AG09319 (cell line): ENCODE measurements around the gene DOHH.

Experiments used
- DNase-seq: peaks from one replicate; pipeline ENCODE4 v3.0.0-alpha.2; 2010; ENCODE audit warnings: low read depth; ENCODE audit errors: extremely low read depth
- TF ChIP-seq, protein P1 (sequence below): IDR thresholded peaks from 2 replicates; pipeline ENCODE4 v1.5.1; 2011; ENCODE audit warnings: low read depth, mild to moderate bottlenecking, inconsistent platforms, low read length, moderate library complexity

Gene DOHH, protein sequence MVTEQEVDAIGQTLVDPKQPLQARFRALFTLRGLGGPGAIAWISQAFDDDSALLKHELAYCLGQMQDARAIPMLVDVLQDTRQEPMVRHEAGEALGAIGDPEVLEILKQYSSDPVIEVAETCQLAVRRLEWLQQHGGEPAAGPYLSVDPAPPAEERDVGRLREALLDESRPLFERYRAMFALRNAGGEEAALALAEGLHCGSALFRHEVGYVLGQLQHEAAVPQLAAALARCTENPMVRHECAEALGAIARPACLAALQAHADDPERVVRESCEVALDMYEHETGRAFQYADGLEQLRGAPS

GRCh38 chr19:3500429-3501101 lies at the start of gene DOHH:
TSS of gene DOHH (minus strand) at chr19:3500674. CDS start at chr19:3496814, 3,860 bp downstream.
- TF ChIP-seq, protein P1, sequence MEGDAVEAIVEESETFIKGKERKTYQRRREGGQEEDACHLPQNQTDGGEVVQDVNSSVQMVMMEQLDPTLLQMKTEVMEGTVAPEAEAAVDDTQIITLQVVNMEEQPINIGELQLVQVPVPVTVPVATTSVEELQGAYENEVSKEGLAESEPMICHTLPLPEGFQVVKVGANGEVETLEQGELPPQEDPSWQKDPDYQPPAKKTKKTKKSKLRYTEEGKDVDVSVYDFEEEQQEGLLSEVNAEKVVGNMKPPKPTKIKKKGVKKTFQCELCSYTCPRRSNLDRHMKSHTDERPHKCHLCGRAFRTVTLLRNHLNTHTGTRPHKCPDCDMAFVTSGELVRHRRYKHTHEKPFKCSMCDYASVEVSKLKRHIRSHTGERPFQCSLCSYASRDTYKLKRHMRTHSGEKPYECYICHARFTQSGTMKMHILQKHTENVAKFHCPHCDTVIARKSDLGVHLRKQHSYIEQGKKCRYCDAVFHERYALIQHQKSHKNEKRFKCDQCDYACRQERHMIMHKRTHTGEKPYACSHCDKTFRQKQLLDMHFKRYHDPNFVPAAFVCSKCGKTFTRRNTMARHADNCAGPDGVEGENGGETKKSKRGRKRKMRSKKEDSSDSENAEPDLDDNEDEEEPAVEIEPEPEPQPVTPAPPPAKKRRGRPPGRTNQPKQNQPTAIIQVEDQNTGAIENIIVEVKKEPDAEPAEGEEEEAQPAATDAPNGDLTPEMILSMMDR, result no peak

GRCh38 chr19:3549816-3550215 lies 49.3 kb upstream of the DOHH start:
- no peak for DNase-seq
- TF ChIP-seq, protein P1, result no peak

More at GRCh38 chr19:3500429-3501101, at the start of gene DOHH:
- peak; percentile 91 for DNase-seq

GRCh38 chr19:3548606-3549005 lies 48.1 kb upstream of the DOHH start:
- TF ChIP-seq, protein P1, result no peak
- DNase-seq, result no peak

DNA sequence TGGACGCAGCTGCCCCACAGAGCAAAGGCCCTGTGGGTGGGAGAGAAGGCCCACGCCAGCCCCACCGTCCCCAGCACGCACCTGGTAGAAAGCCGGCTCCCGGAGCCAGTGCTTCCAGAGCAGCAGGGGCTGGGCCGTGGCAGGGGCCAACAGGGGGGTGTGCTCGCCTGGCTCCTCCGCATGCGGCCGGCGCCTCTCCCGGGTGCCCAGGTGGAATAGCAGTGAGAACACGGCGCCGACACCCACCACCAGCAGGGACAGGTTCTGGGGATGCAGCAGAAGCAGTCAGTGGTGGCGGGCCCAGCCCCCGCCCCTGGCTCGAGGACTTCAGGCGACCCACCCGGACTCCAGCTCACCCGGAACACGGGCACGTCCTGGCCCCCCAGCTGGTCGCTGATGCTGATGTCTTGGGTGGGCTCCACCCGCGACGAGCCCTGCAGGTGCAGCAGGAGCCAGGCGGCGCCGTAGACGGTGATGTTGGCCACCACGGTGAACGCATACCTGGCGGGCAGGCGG lies 47.4 kb upstream of the DOHH start:
- no peak for DNase-seq
- TF ChIP-seq, protein P1, result no peak

DNA sequence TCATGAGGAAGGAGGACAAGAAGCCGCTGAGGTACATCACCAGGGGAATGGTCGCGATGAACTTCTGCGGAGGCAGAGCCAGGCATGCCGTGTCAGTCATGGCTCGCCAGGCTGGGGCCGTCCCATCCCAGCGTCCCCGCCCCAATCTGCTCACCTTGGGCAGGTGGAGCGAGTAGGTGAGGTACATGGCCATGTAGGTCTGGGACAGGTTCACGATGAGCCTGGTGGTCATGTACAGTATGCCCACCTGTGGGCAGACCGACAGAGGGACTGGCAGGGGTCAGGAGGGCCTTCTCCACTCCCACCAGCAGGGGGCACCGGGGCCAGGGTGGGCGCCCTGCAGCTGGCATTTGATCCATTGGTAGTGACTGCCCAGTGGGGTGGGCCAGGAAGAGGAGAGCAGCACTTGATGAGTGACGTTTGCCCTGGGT lies 46.8 kb upstream of the DOHH start:
- no peak for DNase-seq

DNA sequence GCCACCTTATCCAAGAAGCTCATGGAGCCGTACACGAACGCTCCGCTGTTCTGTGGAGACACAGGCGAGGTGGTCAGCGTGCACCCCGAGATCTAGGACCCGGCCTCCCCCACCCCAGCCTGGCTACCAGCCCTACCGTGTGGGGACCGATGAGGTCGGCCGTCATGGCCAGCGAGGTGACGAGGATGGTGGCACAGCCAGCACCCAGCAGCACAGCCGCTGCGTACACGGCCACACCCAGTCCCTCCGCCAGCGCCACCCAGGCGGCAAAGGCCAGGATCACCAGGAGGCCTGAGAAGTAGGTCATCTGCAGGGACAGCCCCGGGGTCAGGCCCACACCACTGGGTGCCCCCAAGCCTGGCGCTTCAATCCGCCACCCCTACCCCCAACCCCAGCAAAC lies 45.6 kb upstream of the DOHH start:
- DNase-seq, result no peak
- TF ChIP-seq, protein P1, result no peak

More for the DNA sequence above, 46.8 kb upstream of the DOHH start:
- TF ChIP-seq, protein P1, result peak; percentile 54

- TF ChIP-seq, protein P1, result no peak
- DNase-seq, result no peak
These were observed 45.2 kb upstream of the DOHH start for GRCh38 chr19:3545669-3546034.
